SK-N-DZ (cell line): ENCODE data around the gene SH3RF3.
"Not testable (repeated sequence)": the region's sequence is repeated elsewhere in the genome, so short reads cannot be mapped to it uniquely, and the experiment has no call there.

Experiments used
- DNase-seq: peaks from one replicate; pipeline ENCODE4 v3.0.0-alpha.2; 2015; ENCODE audit warnings: low spot score

Gene SH3RF3

DNA sequence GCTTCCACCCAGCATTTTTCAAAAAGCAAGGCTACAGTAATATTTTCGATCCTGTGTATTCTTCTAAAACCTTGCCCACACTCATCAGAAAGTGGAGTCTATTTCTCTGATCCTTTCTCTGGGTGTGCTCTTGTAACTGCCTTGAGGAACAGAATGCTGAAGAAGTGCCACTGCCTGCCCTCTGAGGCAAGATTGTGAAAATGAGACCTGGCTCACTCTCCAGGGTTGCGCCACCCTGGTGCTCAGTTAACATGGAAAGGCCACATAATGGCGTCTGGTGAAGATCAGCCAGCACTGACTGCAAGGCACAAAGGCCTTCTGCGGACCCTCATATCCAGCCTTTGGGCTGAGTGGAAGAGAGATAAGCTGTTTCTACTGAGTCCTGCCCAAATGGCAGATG, 11.2 kb upstream of the SH3RF3 start:
- no peak for DNase-seq

DNA sequence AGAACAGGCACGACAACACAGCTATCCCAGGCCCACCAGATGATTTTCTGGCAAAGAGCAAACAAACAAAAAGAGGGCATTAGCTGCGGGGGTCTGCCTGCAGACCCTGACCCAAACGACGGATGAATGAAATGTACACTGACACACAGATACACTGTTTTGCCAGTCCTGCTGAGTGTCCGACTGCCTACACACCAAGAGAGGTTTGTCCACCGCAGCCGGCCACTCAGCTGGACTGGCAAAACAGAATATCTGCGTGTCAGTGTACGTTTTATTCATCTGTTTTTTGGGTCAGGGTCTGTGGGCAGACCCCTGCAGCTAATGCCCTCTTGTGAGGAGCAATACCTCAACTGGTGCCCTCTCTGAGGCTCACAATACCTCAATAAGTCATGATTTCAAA, 10.7 kb upstream of the SH3RF3 start:
- DNase-seq: no peak

GRCh38 chr2:109120166-109120565, 8.8 kb upstream of the SH3RF3 start:
- no peak for DNase-seq

GRCh38 chr2:109120686-109121085, 8.3 kb upstream of the SH3RF3 start:
- not testable (repeated sequence) for DNase-seq

DNA sequence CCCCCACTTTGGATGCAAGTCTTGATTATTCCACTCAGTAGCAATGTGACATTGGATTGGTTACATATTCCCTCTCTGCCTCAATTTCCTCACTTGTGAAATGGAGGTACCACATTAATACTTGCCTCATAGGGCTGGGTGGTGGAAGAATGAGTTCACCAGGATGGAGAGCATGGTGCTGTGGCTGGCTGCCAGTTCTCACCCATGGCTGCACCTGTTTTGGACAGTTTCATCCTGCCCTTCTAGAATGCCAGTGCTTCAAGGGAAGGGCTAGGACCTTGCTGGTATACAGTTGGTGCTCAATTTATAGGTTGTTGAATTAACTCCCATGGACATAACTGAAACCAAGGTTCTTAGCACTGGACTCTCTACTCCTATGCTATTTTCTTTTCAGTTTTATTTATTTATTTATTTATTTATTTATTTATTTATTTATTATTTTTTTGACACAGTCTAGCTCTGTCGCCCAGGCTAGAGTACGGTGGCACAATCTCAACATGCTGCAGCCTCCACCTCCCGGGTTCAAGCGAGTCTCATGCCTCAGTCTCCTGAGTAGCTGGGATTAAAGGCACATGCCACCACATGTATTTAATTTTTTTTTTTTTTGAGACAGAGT, 5.3 kb upstream of the SH3RF3 start:
- DNase-seq: no peak

GRCh38 chr2:109124982-109125592, 3.9 kb upstream of the SH3RF3 start:
- DNase-seq: no peak

GRCh38 chr2:109125593-109126500, 3.2 kb upstream of the SH3RF3 start:
- no peak for DNase-seq

- DNase-seq: no peak
Observed at GRCh38 chr2:109126501-109126860, 2.5 kb upstream of the SH3RF3 start.

GRCh38 chr2:109127556-109127955, 1.4 kb upstream of the SH3RF3 start:
- no peak for DNase-seq

- peak; percentile 53 for DNase-seq
Observed at GRCh38 chr2:109128048-109128615, 873 bp upstream of the SH3RF3 start.

- no peak for DNase-seq
Observed at GRCh38 chr2:109129356-109129920, 433 bp downstream of the SH3RF3 start.

DNA sequence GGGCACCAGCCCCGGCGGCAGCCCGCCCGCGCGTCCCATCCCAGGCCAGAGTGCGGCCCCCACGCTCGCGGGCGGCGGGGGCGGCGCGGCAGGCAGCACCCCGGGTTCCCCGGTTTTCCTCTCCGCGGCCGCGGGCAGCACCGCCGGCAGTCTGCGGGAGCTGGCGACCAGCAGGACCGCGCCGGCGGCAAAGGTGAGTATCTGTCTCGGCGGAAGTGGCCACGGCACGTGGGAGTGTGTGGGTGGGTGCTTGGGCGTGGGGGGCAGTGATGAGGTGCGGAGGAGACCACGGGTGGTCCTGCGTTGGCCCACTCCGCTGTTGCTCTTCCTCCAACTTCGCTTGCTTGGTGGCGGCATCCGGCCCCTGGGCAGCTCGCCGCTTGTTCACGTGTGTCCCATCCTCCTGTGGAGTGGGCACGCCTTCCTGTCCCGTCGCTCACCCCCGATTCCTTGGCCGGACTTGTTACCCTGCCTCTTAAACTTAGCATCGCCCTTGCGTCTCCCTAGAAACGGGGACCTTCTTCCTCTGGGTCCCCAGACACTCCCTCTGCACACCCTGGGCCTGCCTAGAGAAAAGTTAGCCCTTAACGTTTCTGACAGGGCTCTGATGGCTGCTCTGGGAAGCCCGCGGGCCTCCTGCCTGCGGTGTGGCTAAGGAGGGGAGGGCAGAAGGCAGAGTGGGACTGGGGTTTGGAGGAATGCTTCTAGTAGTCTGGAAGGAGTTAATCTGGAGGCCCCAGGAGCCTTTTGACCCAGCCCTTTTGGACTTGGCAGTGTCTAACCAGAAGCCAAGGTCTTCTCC, 1.1 kb downstream of the SH3RF3 start:
- no peak for DNase-seq

- no peak for DNase-seq
Observed at GRCh38 chr2:109130723-109130995, 1.7 kb downstream of the SH3RF3 start.

- DNase-seq: no peak
Observed at GRCh38 chr2:109131777-109132176, 2.8 kb downstream of the SH3RF3 start.

- DNase-seq: no peak
Observed at GRCh38 chr2:109132626-109133025, 3.6 kb downstream of the SH3RF3 start.

GRCh38 chr2:109133746-109134145, 4.7 kb downstream of the SH3RF3 start:
- DNase-seq: no peak

- DNase-seq: no peak
Observed at GRCh38 chr2:109134741-109135358, 5.8 kb downstream of the SH3RF3 start.

- DNase-seq: no peak
Observed at GRCh38 chr2:109135359-109136197, 6.6 kb downstream of the SH3RF3 start.

- DNase-seq: no peak
Observed at GRCh38 chr2:109136542-109136941, 7.5 kb downstream of the SH3RF3 start.

- DNase-seq: no peak
Observed at GRCh38 chr2:109137616-109138015, 8.6 kb downstream of the SH3RF3 start.
